ENCODE results near the gene ZNF536. TPM values are rescaled to one million over a fixed set of nuclear protein-coding genes. Genes with fewer than 3 reads are reported as not detected.

ZNF536 gene
- total RNA-seq, 2 donors from 2014 or later: 0.41 to 1.5 TPM

DNA sequence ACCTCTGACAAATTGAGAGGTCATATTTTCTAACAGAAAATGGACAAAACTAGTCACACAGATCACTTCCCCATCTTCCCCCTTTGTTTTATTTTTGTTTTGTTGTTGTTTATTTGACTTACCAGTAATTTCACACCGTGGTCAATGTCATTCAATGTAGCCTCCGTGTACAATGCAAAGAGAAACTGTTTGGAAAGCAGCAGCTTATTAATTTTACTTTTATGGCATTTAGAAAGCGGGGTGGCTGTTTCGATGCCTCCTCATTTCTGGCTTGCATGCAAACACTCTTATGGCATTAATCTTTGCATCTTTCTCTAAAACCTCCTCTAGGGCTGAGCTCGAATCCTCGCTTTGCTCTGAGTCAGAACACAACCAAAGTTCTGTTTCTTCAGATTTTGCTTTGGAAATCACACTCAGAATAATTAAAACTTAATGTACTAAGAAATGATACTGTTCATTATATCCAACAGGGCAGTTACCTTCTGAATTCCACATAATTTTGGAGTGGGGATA, 77.0 kb downstream of the ZNF536 start:
- Histone ChIP-seq H3K9me3 (no peaks in the 10 kb centered on the region), H3K4me1 (ENCODE audit: control insufficient read depth in 1 of 2, low read depth in 2 of 2) (peaks cover 0 to 13% of the 10 kb centered on the region in 2 donors), H3K27ac (no peak overlapping the region), H3K36me3 (no peaks in the 10 kb centered on the region), H3K27me3 (replicated peaks; ENCODE audit: insufficient read depth) (no peaks in the 10 kb centered on the region), H3K4me3 (no peak overlapping the region)
- ATAC-seq (ENCODE audit: insufficient number of reproducible peaks, low FRiP score, low read depth) (no peak), DNase-seq (ENCODE audit: low spot score) (no peak)
- TF ChIP-seq, protein P1, sequence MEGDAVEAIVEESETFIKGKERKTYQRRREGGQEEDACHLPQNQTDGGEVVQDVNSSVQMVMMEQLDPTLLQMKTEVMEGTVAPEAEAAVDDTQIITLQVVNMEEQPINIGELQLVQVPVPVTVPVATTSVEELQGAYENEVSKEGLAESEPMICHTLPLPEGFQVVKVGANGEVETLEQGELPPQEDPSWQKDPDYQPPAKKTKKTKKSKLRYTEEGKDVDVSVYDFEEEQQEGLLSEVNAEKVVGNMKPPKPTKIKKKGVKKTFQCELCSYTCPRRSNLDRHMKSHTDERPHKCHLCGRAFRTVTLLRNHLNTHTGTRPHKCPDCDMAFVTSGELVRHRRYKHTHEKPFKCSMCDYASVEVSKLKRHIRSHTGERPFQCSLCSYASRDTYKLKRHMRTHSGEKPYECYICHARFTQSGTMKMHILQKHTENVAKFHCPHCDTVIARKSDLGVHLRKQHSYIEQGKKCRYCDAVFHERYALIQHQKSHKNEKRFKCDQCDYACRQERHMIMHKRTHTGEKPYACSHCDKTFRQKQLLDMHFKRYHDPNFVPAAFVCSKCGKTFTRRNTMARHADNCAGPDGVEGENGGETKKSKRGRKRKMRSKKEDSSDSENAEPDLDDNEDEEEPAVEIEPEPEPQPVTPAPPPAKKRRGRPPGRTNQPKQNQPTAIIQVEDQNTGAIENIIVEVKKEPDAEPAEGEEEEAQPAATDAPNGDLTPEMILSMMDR (IDR thresholded peaks at IDR 0.05): no peak

DNA sequence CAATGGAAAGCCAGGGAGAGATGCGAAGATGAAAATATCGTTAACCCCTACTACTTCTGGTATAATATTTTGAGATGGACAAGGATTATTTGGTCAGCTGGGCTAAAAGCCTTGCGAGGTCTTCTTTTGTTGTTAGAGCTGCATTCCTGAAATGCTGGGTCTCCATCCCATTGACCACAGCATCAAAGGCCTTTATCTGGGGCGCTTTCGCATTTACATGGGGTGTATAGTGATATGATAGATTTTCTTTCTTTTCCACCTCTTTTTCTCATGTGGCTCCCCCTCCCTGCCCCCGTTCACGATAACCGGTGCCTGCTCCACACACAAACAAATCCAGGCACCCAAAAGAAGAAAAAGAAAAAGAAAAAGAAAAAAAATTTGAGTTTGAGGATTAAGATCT, 77.5 kb downstream of the ZNF536 start:
- TF ChIP-seq, protein P1 (IDR thresholded peaks at IDR 0.05): no peak
- DNase-seq (ENCODE audit: low spot score) (no peak), ATAC-seq (ENCODE audit: insufficient number of reproducible peaks, low FRiP score, low read depth) (no peak)
- Histone ChIP-seq H3K4me3 (peak overlapping the region; percentile 55), H3K27ac (no peak overlapping the region), H3K27me3 (replicated peaks; ENCODE audit: insufficient read depth) (no peaks in the 10 kb centered on the region), H3K4me1 (ENCODE audit: control insufficient read depth in 1 of 2, low read depth in 2 of 2) (peaks cover 0 to 13% of the 10 kb centered on the region in 2 donors), H3K36me3 (no peaks in the 10 kb centered on the region), H3K9me3 (no peaks in the 10 kb centered on the region)

DNA sequence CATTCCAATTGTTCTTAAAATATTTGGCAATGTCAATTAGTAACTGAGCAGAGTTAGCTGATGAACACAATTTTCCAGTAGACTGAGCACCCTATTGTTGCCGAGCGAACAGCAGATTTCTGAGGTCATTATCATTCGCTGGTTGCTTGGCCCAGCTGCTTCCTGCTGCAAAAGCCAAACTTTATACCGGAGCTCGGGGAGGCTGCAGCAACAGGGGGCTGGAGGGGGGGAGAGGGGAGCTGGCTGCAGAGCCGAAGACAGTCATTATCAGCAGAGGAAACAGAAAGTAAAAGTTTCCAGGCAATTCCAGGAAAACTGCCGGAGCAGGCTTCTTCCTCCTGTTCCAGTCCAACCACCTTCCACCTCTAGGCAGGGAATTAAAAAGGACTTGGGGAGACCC, 77.9 kb downstream of the ZNF536 start:
- peaks cover 0 to 13% of the 10 kb centered on the region in 2 donors for H3K4me1 ChIP-seq (ENCODE audit: control insufficient read depth in 1 of 2, low read depth in 2 of 2)
- no peaks in the 10 kb centered on the region for H3K27me3 ChIP-seq (replicated peaks; ENCODE audit: insufficient read depth)
- no peak for DNase-seq (ENCODE audit: low spot score)
- no peak for ATAC-seq (ENCODE audit: insufficient number of reproducible peaks, low FRiP score, low read depth)
- TF ChIP-seq, protein P1 (IDR thresholded peaks at IDR 0.05): no peak
- H3K4me3 ChIP-seq: peak overlapping the region; percentile 55
- H3K9me3 ChIP-seq: no peaks in the 10 kb centered on the region
- no peaks in the 10 kb centered on the region for H3K36me3 ChIP-seq
- no peak overlapping the region for H3K27ac ChIP-seq

DNA sequence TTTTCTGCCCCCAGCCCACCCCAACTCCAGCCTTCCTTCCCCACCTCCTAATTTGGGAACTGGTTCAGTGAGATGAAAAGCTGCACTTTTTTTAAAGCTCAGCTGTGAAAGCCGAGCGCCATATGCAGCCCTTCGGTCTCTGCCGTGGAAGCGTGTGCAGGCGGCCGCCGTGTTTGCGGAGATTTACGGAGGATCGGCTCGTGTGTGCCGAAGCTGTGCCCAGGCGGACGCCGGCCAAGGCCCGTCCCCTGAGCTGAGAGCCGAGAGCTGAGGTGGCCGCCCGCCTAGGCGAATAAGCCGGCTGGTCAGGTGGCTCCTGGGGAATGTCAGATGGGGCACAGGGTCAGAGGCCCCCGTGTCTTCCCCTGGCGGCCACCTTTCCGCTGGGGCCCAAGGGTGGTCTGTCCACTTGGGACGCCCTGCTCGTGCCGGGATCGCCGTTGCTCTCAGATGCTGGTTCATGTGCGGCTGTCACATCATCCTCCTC, 78.7 kb downstream of the ZNF536 start:
- Histone ChIP-seq H3K9me3 (no peaks in the 10 kb centered on the region), H3K4me3 (peak overlapping the region; percentile 55), H3K4me1 (ENCODE audit: control insufficient read depth in 1 of 2, low read depth in 2 of 2) (peaks cover 0 to 13% of the 10 kb centered on the region in 2 donors), H3K27me3 (replicated peaks; ENCODE audit: insufficient read depth) (no peaks in the 10 kb centered on the region), H3K36me3 (no peaks in the 10 kb centered on the region), H3K27ac (no peak overlapping the region)
- ATAC-seq (ENCODE audit: insufficient number of reproducible peaks, low FRiP score, low read depth) (no peak), DNase-seq (ENCODE audit: low spot score) (no peak)
- TF ChIP-seq, protein P1 (IDR thresholded peaks at IDR 0.05): no peak

DNA sequence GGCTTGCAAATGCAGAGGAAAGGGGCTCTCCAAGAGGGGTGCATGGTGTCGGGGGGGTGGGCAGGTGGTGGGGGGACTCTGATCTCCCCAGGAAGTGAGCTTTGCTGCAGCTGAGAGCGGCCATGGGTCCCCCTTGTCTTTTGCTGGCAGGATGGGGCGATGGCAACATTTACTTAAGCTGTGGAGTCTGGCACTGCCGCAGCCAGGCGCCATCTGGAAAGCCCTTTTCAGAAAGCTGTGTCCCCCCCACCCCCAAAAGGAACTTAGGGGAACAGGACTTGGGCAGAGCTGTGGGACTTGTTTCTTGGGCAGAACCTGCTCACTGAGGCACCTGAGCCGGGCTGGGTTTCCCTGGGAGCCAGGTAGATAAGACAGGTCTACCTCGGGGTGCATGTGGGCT, 80.7 kb downstream of the ZNF536 start:
- no peak overlapping the region for H3K4me3 ChIP-seq
- TF ChIP-seq, protein P1 (IDR thresholded peaks at IDR 0.05): no peak
- H3K36me3 ChIP-seq: no peaks in the 10 kb centered on the region
- H3K9me3 ChIP-seq: no peaks in the 10 kb centered on the region
- no peak for ATAC-seq (ENCODE audit: insufficient number of reproducible peaks, low FRiP score, low read depth)
- no peak overlapping the region for H3K27ac ChIP-seq
- no peak for DNase-seq (ENCODE audit: low spot score)
- peaks cover 0 to 13% of the 10 kb centered on the region in 2 donors for H3K4me1 ChIP-seq (ENCODE audit: control insufficient read depth in 1 of 2, low read depth in 2 of 2)
- no peaks in the 10 kb centered on the region for H3K27me3 ChIP-seq (replicated peaks; ENCODE audit: insufficient read depth)

Measured in thoracic aorta (tissue), 2 donors.